ENCODE results near the gene KIF13A.

KIF13A gene

DNA sequence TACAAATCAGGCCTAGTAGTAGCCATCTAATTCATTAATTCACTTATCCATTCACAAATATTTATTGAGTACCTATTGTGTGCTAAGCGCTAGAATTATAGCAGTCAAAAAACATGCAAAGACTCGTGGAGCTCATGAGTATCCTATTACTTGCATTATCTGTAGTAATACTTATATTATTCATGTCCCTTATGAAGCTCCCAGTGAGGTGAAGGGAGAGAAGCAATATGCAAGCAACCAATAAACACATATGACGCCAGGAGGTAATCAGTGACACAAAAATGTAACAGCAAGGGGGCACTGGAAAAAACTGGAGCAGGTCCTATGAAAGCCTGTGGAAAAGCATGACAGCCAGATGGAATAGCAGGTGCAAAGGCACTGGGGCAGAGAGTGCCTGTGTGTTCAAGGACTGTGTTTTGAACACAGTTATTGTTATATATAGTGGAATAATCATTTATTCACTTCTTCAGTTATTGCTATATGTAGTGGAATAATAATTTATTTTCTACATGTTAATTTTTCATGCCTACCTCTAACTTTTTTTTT lies 109.5 kb downstream of the KIF13A start:
- 94% methylated on average over 3 of the region's 3 CpGs for WGBS
- no peak overlapping the region for H3K27ac ChIP-seq (ENCODE audit: low read depth, low read length)
- H3K9me3 ChIP-seq (ENCODE audit: insufficient read depth, low read depth, low read length) = no peaks in the 10 kb centered on the region
- H3K27me3 ChIP-seq (ENCODE audit: insufficient read depth, low read length) = no peaks in the 10 kb centered on the region
- no peaks in the 10 kb centered on the region; the same call in 1 of the 2 replicates for H3K4me1 ChIP-seq (ENCODE audit: insufficient read depth, low read length)
- H3K9ac ChIP-seq (ENCODE audit: low read depth, low read length) = no peak overlapping the region
- no peaks in the 10 kb centered on the region for H3K36me3 ChIP-seq (ENCODE audit: insufficient read depth, low read length)
- H3K4me3 ChIP-seq (ENCODE audit: low read length) = no peak overlapping the region

DNA sequence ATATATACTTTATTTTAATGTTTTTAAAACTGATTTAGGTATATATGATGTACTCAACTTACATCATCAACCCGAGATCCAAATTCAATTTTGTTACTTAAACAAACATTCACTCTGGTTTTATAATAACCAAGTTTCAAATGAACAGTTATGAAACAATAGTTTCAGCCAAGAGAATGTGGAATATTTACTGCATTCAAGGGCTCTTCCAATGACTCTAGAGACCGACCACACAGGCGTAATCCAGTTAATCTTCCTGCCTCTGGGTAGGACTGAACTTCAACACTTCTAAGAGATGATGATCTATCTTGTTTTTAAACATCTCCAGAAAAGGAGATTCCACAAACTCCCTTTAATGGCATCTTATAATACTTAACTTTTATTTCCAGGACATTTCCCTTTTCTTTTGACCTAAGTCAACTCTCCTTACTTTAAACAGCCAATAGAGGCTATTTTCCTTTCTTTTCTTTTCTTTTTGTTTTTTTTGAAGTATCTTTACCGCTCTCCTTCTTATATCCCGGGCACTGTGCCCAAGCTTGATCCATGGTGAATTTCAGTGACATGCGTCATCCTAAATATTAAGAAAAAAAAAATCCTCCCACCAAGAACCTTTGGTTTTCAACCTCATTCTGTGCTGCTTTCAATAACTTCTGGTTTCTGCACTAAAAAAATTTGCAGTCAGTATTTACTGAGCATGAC lies 110.1 kb downstream of the KIF13A start:
- Histone ChIP-seq H3K36me3 (ENCODE audit: insufficient read depth, low read length) (no peaks in the 10 kb centered on the region), H3K9me3 (ENCODE audit: insufficient read depth, low read depth, low read length) (no peaks in the 10 kb centered on the region), H3K27me3 (ENCODE audit: insufficient read depth, low read length) (no peaks in the 10 kb centered on the region), H3K9ac (ENCODE audit: low read depth, low read length) (no peak overlapping the region), H3K4me1 (ENCODE audit: insufficient read depth, low read length) (no peaks in the 10 kb centered on the region; the same call in 1 of the 2 replicates), H3K4me3 (ENCODE audit: low read length) (no peak overlapping the region), H3K27ac (ENCODE audit: low read depth, low read length) (no peak overlapping the region)
- WGBS = 95% methylated on average over 5 of the region's 6 CpGs

DNA sequence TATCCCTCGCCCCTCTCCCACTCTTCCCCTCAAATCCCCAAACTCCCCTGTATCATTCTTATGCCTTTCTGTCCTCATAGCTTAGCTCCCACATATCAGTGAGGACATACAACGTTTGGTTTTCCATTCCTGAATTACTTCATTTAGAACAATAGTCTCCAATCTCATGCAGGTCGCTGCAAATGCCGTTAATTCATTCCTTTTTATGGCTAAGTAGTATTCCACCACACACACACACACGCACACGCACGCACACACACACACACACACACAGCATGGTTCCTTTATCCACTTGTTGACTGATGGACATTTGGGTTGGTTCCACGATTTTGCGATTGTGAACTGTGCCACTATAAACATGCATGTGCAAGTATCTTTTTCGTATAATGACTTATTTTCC lies 112.7 kb downstream of the KIF13A start:
- no peaks in the 10 kb centered on the region for H3K27me3 ChIP-seq (ENCODE audit: insufficient read depth, low read length)
- H3K27ac ChIP-seq (ENCODE audit: low read depth, low read length) = no peak overlapping the region
- no peaks in the 10 kb centered on the region for H3K36me3 ChIP-seq (ENCODE audit: insufficient read depth, low read length)
- no peak overlapping the region for H3K9ac ChIP-seq (ENCODE audit: low read depth, low read length)
- no peak overlapping the region for H3K4me3 ChIP-seq (ENCODE audit: low read length)
- WGBS = 78% methylated on average over 10 of the region's 10 CpGs
- H3K4me1 ChIP-seq (ENCODE audit: insufficient read depth, low read length) = no peaks in the 10 kb centered on the region; the same call in 1 of the 2 replicates
- no peaks in the 10 kb centered on the region for H3K9me3 ChIP-seq (ENCODE audit: insufficient read depth, low read depth, low read length)

DNA sequence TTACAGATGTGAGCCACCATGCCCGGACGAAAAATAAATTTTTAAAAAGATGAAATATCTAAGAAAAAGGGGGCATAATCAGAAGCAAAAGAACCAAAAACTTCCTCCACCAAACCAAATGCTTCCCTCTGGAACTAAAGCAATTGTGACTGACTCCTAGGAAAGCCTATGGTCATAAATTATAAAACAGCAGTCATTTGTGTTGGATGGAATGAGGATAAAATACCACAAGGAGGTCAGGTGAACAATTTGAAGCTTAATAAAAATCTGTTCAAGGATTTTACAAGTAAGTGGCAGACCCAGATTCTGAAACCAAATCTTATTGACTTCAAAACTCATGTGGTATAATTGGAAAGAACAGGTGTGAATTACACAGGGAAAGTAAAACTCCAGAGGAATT lies 114.5 kb downstream of the KIF13A start:
- Histone ChIP-seq H3K4me1 (ENCODE audit: insufficient read depth, low read length) (peaks cover 4% of the 10 kb centered on the region; the same call in 1 of the 2 replicates), H3K27me3 (ENCODE audit: insufficient read depth, low read length) (no peaks in the 10 kb centered on the region), H3K4me3 (ENCODE audit: low read length) (no peak overlapping the region), H3K36me3 (ENCODE audit: insufficient read depth, low read length) (no peaks in the 10 kb centered on the region), H3K27ac (ENCODE audit: low read depth, low read length) (no peak overlapping the region), H3K9ac (ENCODE audit: low read depth, low read length) (no peak overlapping the region), H3K9me3 (ENCODE audit: insufficient read depth, low read depth, low read length) (no peaks in the 10 kb centered on the region)
- WGBS = no CpG with 5 or more reads among the region's 2 CpGs

DNA sequence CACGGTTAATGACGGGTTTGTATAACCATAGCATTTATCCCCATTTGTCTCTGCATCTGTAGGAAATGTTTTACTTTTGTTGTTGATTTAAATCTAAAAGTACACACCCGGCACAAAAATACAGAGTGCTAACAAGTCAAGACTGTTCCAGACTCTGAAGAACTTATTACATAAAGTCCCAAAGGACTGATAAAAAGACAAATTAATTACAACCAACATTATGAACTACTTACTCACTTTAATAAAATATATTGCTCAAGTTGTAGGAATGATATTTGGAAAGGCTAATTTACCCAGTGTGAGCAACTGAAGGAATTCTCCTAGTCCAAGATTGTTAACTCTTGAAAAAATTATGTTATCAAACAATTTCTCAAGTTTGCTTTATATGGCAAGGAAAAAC lies 115.6 kb downstream of the KIF13A start:
- Histone ChIP-seq H3K4me1 (ENCODE audit: insufficient read depth, low read length) (peaks cover 4% of the 10 kb centered on the region; the same call in 1 of the 2 replicates), H3K27ac (ENCODE audit: low read depth, low read length) (no peak overlapping the region), H3K9ac (ENCODE audit: low read depth, low read length) (no peak overlapping the region), H3K9me3 (ENCODE audit: insufficient read depth, low read depth, low read length) (no peaks in the 10 kb centered on the region), H3K36me3 (ENCODE audit: insufficient read depth, low read length) (no peaks in the 10 kb centered on the region), H3K4me3 (ENCODE audit: low read length) (no peak overlapping the region), H3K27me3 (ENCODE audit: insufficient read depth, low read length) (no peaks in the 10 kb centered on the region)
- 98% methylated on average over 3 of the region's 3 CpGs for WGBS

DNA sequence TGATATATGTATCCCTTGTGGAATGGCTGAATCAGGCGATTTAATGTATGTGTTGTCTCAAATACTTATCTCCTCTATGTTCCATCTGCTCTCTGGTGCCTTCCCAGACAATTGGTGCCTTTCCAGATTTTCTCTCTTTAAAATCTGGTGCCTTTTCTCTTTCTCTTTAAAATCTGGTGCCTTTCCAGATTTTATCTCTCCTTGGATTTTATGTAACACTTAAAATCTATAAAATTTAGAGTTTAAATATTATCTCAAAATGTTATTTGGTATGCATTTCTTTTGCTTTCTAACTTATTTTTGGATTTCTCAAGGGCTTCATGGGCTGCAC lies 116.3 kb downstream of the KIF13A start:
- Histone ChIP-seq H3K36me3 (ENCODE audit: insufficient read depth, low read length) (no peaks in the 10 kb centered on the region), H3K9me3 (ENCODE audit: insufficient read depth, low read depth, low read length) (no peaks in the 10 kb centered on the region), H3K27ac (ENCODE audit: low read depth, low read length) (no peak overlapping the region), H3K9ac (ENCODE audit: low read depth, low read length) (no peak overlapping the region), H3K27me3 (ENCODE audit: insufficient read depth, low read length) (no peaks in the 10 kb centered on the region), H3K4me3 (ENCODE audit: low read length) (no peak overlapping the region), H3K4me1 (ENCODE audit: insufficient read depth, low read length) (0 out of 2 replicates have a peak, but pooled peaks cover 4% of the 10 kb centered on the region)
- WGBS = 90% methylated on average over 1 of the region's 1 CpG

DNA sequence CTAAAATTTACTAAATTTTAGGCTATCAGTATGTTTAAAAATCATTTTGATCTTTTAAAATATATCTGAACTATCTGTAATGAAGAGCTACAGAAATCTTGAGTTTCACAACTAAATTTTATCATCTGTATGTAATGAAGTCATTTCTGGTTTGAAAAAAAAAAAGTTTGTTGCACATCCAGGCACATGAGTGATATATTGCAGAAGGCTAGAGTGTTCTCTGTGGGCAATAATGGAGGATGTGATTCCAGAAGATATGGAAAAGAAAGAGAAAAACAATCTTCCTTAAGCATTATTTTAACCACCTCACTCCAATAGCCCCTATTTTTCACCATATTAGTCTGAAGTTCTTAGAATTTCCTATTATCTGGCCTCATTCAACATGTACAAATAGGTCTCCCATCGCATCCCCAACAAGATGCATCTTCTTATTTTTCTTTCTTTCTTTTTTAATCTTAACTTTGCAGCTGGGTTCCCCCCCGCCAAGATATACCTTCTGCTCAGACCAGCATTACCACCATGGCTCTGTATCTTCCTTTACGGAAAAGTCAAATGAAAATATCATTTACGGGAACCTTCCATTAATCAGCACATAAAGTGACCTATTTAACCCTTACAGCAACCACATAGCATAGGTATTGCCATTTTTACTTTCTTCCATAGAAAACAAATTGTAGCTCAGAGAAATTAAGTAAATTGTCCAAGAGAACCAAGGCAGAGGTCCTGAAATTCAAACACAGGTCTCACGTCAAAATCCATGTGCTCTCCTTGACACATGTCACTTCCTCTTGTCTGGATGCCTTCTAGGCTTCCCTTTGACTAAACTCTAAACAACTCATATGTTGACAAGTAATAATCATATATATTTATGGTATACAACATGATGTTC lies 116.9 kb downstream of the KIF13A start:
- no peaks in the 10 kb centered on the region for H3K27me3 ChIP-seq (ENCODE audit: insufficient read depth, low read length)
- 0 out of 2 replicates have a peak, but pooled peaks cover 4% of the 10 kb centered on the region for H3K4me1 ChIP-seq (ENCODE audit: insufficient read depth, low read length)
- H3K4me3 ChIP-seq (ENCODE audit: low read length) = no peak overlapping the region
- H3K36me3 ChIP-seq (ENCODE audit: insufficient read depth, low read length) = no peaks in the 10 kb centered on the region
- no peak overlapping the region for H3K9ac ChIP-seq (ENCODE audit: low read depth, low read length)
- 87% methylated on average over 5 of the region's 5 CpGs for WGBS
- H3K27ac ChIP-seq (ENCODE audit: low read depth, low read length) = no peak overlapping the region
- H3K9me3 ChIP-seq (ENCODE audit: insufficient read depth, low read depth, low read length) = no peaks in the 10 kb centered on the region

DNA sequence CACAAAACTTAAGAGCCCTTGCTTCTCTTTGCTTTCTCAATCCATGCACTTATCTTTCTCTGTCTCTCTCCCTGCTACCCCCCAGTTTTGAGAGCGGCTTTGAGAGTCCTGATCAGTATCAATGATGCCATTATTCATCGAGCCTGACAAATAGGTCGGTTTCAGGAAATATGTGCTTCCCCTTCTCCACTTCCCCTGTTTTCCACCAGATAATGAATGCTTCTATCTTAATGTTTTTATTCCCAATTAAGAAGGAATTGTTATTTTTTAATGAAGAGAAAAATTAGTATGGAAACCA lies 117.7 kb downstream of the KIF13A start:
- Histone ChIP-seq H3K9ac (ENCODE audit: low read depth, low read length) (no peak overlapping the region), H3K36me3 (ENCODE audit: insufficient read depth, low read length) (no peaks in the 10 kb centered on the region), H3K4me1 (ENCODE audit: insufficient read depth, low read length) (0 out of 2 replicates have a peak, but pooled peaks cover 4% of the 10 kb centered on the region), H3K4me3 (ENCODE audit: low read length) (no peak overlapping the region), H3K27ac (ENCODE audit: low read depth, low read length) (no peak overlapping the region), H3K27me3 (ENCODE audit: insufficient read depth, low read length) (no peaks in the 10 kb centered on the region), H3K9me3 (ENCODE audit: insufficient read depth, low read depth, low read length) (no peaks in the 10 kb centered on the region)
- WGBS = 91% methylated on average over 3 of the region's 3 CpGs

DNA sequence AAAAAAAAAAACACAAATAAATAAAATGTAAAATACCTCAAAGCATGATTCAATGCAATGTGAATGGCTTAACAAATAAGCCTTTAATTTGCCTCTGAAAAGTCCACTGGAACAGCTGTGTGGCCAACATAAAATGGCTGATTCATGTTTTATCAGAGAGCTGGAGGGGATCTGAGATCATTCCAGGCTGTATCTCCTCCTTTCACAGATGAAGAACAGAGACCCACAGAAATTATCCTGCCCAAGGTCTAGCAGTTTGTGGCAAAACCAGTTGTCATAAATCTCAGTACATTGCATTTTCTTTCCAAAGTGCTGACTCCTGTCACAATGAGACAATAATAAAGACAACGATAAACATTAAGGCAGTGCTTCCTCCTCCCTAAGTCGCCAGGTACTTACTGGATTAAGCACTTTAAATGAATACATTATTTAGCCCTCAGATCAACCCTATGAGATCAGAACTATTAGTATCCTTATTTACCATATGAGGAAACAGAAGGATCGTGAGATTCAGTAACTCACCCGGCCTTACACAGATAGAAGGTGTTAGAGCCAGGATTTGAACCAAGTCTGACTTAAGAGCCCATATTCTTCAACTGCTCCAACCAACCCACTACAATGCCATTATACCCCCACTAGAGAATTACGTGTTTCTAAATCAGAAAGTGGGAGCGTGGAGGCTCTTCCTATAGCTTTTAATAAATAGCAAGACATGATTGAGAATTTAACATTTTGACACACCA lies 118.3 kb downstream of the KIF13A start:
- Histone ChIP-seq H3K9ac (ENCODE audit: low read depth, low read length) (no peak overlapping the region), H3K4me3 (ENCODE audit: low read length) (no peak overlapping the region), H3K27me3 (ENCODE audit: insufficient read depth, low read length) (no peaks in the 10 kb centered on the region), H3K36me3 (ENCODE audit: insufficient read depth, low read length) (no peaks in the 10 kb centered on the region), H3K9me3 (ENCODE audit: insufficient read depth, low read depth, low read length) (no peaks in the 10 kb centered on the region), H3K27ac (ENCODE audit: low read depth, low read length) (no peak overlapping the region), H3K4me1 (ENCODE audit: insufficient read depth, low read length) (0 out of 2 replicates have a peak, but pooled peaks cover 4% of the 10 kb centered on the region)
- WGBS = 99% methylated on average over 5 of the region's 6 CpGs

DNA sequence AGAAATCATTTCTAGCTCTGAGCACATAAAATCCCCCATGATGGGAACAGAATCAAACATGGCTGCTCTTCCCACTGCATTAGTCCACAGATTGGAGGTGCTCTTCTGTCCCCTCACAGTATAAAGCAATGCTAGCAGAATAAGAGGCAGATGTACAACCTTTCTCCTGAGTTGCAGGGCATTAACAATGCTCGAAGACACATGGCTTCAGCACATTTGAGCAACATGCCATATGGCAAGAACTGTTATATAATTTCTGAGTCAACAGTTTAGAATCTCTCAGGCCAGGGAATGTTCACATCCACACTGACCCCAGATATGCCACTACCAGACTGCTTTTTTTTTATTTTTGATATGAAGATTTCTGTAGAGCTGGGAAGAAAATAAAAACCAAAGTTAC lies 119.6 kb downstream of the KIF13A start:
- H3K4me1 ChIP-seq (ENCODE audit: insufficient read depth, low read length) = 0 out of 2 replicates have a peak, but pooled peaks cover 4% of the 10 kb centered on the region
- H3K9ac ChIP-seq (ENCODE audit: low read depth, low read length) = no peak overlapping the region
- H3K27ac ChIP-seq (ENCODE audit: low read depth, low read length) = no peak overlapping the region
- WGBS = 94% methylated on average over 1 of the region's 1 CpG
- no peaks in the 10 kb centered on the region for H3K27me3 ChIP-seq (ENCODE audit: insufficient read depth, low read length)
- H3K36me3 ChIP-seq (ENCODE audit: insufficient read depth, low read length) = no peaks in the 10 kb centered on the region
- H3K9me3 ChIP-seq (ENCODE audit: insufficient read depth, low read depth, low read length) = no peaks in the 10 kb centered on the region
- H3K4me3 ChIP-seq (ENCODE audit: low read length) = no peak overlapping the region

Data from HUES64 (cell line).